K562 (cell line): ENCODE data around the gene FAF2. TPM values are rescaled to one million over a fixed set of nuclear protein-coding genes. Genes with fewer than 3 reads are reported as not detected.

ENCODE experiments used
- ATF7 ChIP-seq: fragments of 450-650 bp; IDR thresholded peaks from 2 replicates; pipeline ENCODE4 v1.7.1; 2014; ENCODE audit warnings: mild to moderate bottlenecking, moderate library complexity
- BHLHE40 ChIP-seq: IDR thresholded peaks from 2 replicates; pipeline ENCODE4 v1.6.1; 2011; ENCODE audit warnings: low read length, improper control_type of control experiment
- CBFA2T2 ChIP-seq: fragments of 450-650 bp; conservative IDR thresholded peaks from 2 replicates; pipeline ENCODE4 v1.6.1; 2017; ENCODE audit warnings: mild to moderate bottlenecking
- CGGBP1 ChIP-seq: fragments of 250-450 bp; sonication (Bioruptor Pico); IDR thresholded peaks from 2 replicates; pipeline ENCODE4 v1.9.0; 2021; ENCODE audit warnings: mild to moderate bottlenecking
- FOSL1 ChIP-seq: fragments of 200-800 bp; sonication (Bioruptor generic); conservative IDR thresholded peaks from 2 replicates; pipeline ENCODE4 v1.6.1; 2016; ENCODE audit warnings: missing genetic modification characterization, missing compliant biosample characterization
- FOXA3 ChIP-seq, 2 experiments: fragments of 450-650 bp in 1 of 2; sonication (generic) in 1 of 2; formaldehyde crosslinking; IDR thresholded peaks in 1 of 2; conservative IDR thresholded peaks in 1 of 2; 2 replicates each; pipeline versions ENCODE4 v1.4.0 to v1.8.0; 2020 to 2022; ENCODE audit warnings: mild to moderate bottlenecking in 2 of 2, missing genetic modification reagents in 1 of 2
- GATA2 ChIP-seq: sonication (generic); formaldehyde crosslinking; IDR thresholded peaks from 2 replicates; pipeline ENCODE4 v1.4.0; 2020; ENCODE audit warnings: mild to moderate bottlenecking, missing genetic modification reagents
- GTF2F1 ChIP-seq: IDR thresholded peaks from 2 replicates; pipeline ENCODE4 v1.6.1; 2011; ENCODE audit warnings: low read depth, low read length, improper control_type of control experiment
- HMG20A ChIP-seq: fragments of 450-650 bp; formaldehyde crosslinking; conservative IDR thresholded peaks from 2 replicates; pipeline ENCODE4 v1.4.0; 2020; ENCODE audit warnings: mild to moderate bottlenecking, mixed read lengths
- ILF3 ChIP-seq: fragments of 450-650 bp; IDR thresholded peaks from 2 replicates; pipeline ENCODE4 v1.6.1; 2018; ENCODE audit warnings: antibody characterized with exemption, mild to moderate bottlenecking, moderate library complexity, borderline replicate concordance
- IRF9 ChIP-seq: fragments of 450-650 bp; IDR thresholded peaks from 2 replicates; pipeline ENCODE4 v1.6.1; 2016; ENCODE audit warnings: missing biosample characterization, missing genetic modification characterization
- JUND ChIP-seq, 2 experiments: IDR thresholded peaks; 2 replicates in 1 of 2; 3 replicates in 1 of 2; pipeline ENCODE4 v1.6.1; 2011; ENCODE audit warnings: borderline replicate concordance in 2 of 2, low read depth in 2 of 2, low read length in 2 of 2, improper control_type of control experiment in 1 of 2, missing biosample characterization in 1 of 2, missing genetic modification characterization in 1 of 2, missing genetic modification reagents in 1 of 2
- MCM5 ChIP-seq: fragments of 450-650 bp; IDR thresholded peaks from 2 replicates; pipeline ENCODE4 v1.6.1; 2016; ENCODE audit warnings: low read depth
- NR4A1 ChIP-seq, 2 experiments: fragments of 250-450 bp in 1 of 2; fragments of 450-650 bp in 1 of 2; sonication (Bioruptor Pico) in 1 of 2; IDR thresholded peaks; 2 replicates each; pipeline versions ENCODE4 v1.4.0 to v1.6.1; 2016 to 2020; ENCODE audit warnings: mild to moderate bottlenecking in 2 of 2, missing compliant biosample characterization in 1 of 2, missing genetic modification characterization in 1 of 2, moderate library complexity in 1 of 2
- RFX5 ChIP-seq: IDR thresholded peaks from 2 replicates; pipeline ENCODE4 v1.6.1; 2011; ENCODE audit warnings: low read depth, mild to moderate bottlenecking, improper control_type of control experiment, low read length
- SP2 ChIP-seq: IDR thresholded peaks from 2 replicates; pipeline ENCODE4 v1.6.1; 2011; ENCODE audit warnings: mild to moderate bottlenecking, low read depth, low read length, moderate library complexity; ENCODE audit not compliant: poor library complexity, severe bottlenecking; ENCODE audit errors: extremely low read depth
- STAT6 ChIP-seq: sonication (generic); formaldehyde crosslinking; IDR thresholded peaks from 2 replicates; pipeline ENCODE4 v1.8.1; 2023; ENCODE audit warnings: mild to moderate bottlenecking, missing genetic modification reagents
- ZBTB43 ChIP-seq: sonication (generic); formaldehyde crosslinking; IDR thresholded peaks from 2 replicates; pipeline ENCODE4 v1.8.0; 2023; ENCODE audit warnings: mild to moderate bottlenecking, missing genetic modification reagents
- ZBTB7A ChIP-seq: IDR thresholded peaks from 2 replicates; pipeline ENCODE4 v1.6.1; 2011; ENCODE audit warnings: low read depth, mild to moderate bottlenecking, low read length, moderate library complexity, borderline replicate concordance; ENCODE audit not compliant: control insufficient read depth
- ZC3H11A ChIP-seq: IDR thresholded peaks from 2 replicates; pipeline ENCODE4 v1.6.1; 2012; ENCODE audit warnings: low read depth, low read length, improper control_type of control experiment
- ZNF282 ChIP-seq: sonication (generic); formaldehyde crosslinking; IDR thresholded peaks from 2 replicates; pipeline ENCODE4 v1.8.1; 2023; ENCODE audit warnings: missing genetic modification reagents
- ZNF717 ChIP-seq: fragments of 250-450 bp; sonication (Bioruptor Pico); IDR thresholded peaks from 2 replicates; pipeline ENCODE4 v1.5.0; 2021
- ZNF778 ChIP-seq: fragments of 450-650 bp; formaldehyde crosslinking; IDR thresholded peaks from 2 replicates; pipeline ENCODE4 v1.4.0; 2020; ENCODE audit warnings: mild to moderate bottlenecking, moderate library complexity
- polyA plus RNA-seq, 8 experiments: library from polyadenylated mRNA; depleted of rRNA in 4 of 8; stranded (reverse) in 5 of 8; unstranded in 3 of 8; fragments of >200 nt; fragmentation: Nextera tagmentation in 2 of 8; fragmentation: Illumina TruSeq in 1 of 8; extraction: Ambion mirVana in 2 of 8; extraction: Trizol in 1 of 8; gene quantifications; 2 replicates each; pipeline versions ENCODE4 v1.2.1 to v1.2.3, GENCODE V29; 2011 to 2014; ENCODE audit warnings: inconsistent platforms in 1 of 8, missing spikeins in 1 of 8
- total RNA-seq, 7 experiments: library from RNA; depleted of rRNA in 6 of 7; stranded (reverse); fragments of >200 nt in 6 of 7; fragmentation: Illumina TruSeq in 2 of 7; extraction: Trizol in 2 of 7; gene quantifications; 2 replicates each; pipeline versions ENCODE4 v1.2.1 to v1.2.3, GENCODE V29; 2011 to 2021; ENCODE audit warnings: low replicate concordance in 1 of 7

The FAF2 gene
- total and polyA plus RNA-seq, 9 of the 15 experiments (the other 6 are each of a cell fraction or from before 2014, with no cell fraction given) = 25.0 to 44.6 (median 36.1) TPM

- TF ChIP-seq NR4A1 (CRISPR knock-in tag; IDR thresholded peaks at IDR 0.05) (no peak), NR4A1 (tag; IDR thresholded peaks at IDR 0.05) (no peak), STAT6 (CRISPR knock-in tag) (no peak), ZNF717 (CRISPR knock-in tag) (no peak), FOSL1 (tag) (peak; percentile 86), SP2 (no peak), RFX5 (no peak), MCM5 (no peak), ILF3 (no peak), ZBTB7A (no peak), ZBTB43 (no peak), ZNF282 (CRISPR knock-in tag) (no peak), ZNF778 (CRISPR knock-in tag) (no peak), CGGBP1 (CRISPR knock-in tag) (no peak), HMG20A (CRISPR knock-in tag) (no peak), ZC3H11A (no peak), FOXA3 (CRISPR knock-in tag; conservative IDR thresholded peaks at IDR 0.05 in 1 of 2, IDR thresholded peaks at IDR 0.05 in 1 of 2) (0 out of 4 replicates have a peak, but pooled peaks of 1 of the 2 experiments have one; percentile 29), ATF7 (peak; percentile 37; the same call in 1 of the 2 replicates), CBFA2T2 (no peak), IRF9 (tag) (no peak), BHLHE40 (peak; percentile 90), GATA2 (no peak), GTF2F1 (no peak), JUND (IDR thresholded peaks at IDR 0.05; ENCODE audit: borderline replicate concordance, low read depth, low read length) (peak; percentile 78; the same call in 1 of the 2 replicates), JUND (tag; IDR thresholded peaks at IDR 0.05; ENCODE audit: borderline replicate concordance, low read depth, low read length) (peak; percentile 69; the same call in 1 of the 3 replicates)
These were observed 9.0 kb upstream of the FAF2 start (continued) for GRCh38 chr5:176438959-176439757.
